Skeletal muscle satellite cell (primary cell): ENCODE measurements around the gene RNF217.

Experiments used
- H3K27me3 ChIP-seq: 2 replicates; pipeline ENCODE4 v1.7.0; 2013; ENCODE audit warnings: low read length; ENCODE audit not compliant: control insufficient read depth, insufficient read depth
- H3K36me3 ChIP-seq: 2 replicates; pipeline ENCODE4 v1.7.0; 2013; ENCODE audit warnings: mild to moderate bottlenecking, control low read depth, low read length; ENCODE audit not compliant: insufficient read depth
- H3K4me1 ChIP-seq: 2 replicates; pipeline ENCODE4 v1.7.0; 2013; ENCODE audit warnings: low read length; ENCODE audit not compliant: control insufficient read depth, insufficient read depth
- H3K4me2 ChIP-seq: 2 replicates; pipeline ENCODE4 v1.7.0; 2013; ENCODE audit warnings: mild to moderate bottlenecking, low read length
- H3K4me3 ChIP-seq: 2 replicates; pipeline ENCODE4 v1.7.0; 2013; ENCODE audit warnings: low read length
- H3K9ac ChIP-seq: 2 replicates; pipeline ENCODE4 v1.7.0; 2013; ENCODE audit warnings: mild to moderate bottlenecking, low read depth, low read length, moderate library complexity
- H3K9me3 ChIP-seq: replicated peaks from 2 replicates; pipeline ENCODE4 v1.7.0; 2013; ENCODE audit warnings: mild to moderate bottlenecking, control low read depth, low read length

The RNF217 gene

DNA sequence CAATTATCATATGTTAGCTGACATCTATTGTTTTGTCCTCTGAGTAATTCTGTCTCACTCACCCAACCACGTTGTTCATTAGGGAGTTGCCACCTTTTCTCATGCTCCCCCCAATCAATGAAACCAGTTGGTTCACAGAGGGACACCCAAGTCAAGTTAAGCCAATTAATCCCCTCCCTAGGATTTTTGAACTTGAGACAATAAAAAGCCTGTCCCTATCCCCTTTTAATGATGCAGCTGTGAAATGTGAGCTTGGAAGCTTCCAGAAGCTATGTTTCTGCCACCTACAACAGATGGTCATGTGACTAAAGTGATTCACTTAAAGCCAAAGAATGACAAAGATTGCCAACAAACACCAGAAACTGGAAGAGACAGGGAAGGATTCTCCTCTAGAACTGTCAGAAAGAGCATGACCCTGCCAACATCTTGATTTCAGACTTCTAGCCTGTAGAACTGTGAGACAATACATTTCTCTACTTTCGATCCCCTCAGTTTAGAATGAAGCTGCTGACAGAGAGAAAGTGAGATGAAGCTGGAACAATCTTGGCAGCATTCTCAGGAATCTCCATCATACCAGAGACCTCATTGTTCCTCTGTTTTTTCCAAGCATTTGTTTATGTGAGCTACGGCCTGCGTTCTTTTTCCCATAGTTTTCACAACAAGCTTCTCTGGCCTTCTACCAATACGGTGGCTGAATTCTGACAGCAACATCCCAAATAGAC lies 133.5 kb downstream of the RNF217 start:
- Histone ChIP-seq H3K9me3 (no peaks in the 10 kb centered on the region), H3K4me3 (no peak overlapping the region), H3K4me1 (peaks cover 39% of the 10 kb centered on the region), H3K27me3 (no peaks in the 10 kb centered on the region), H3K9ac (no peak overlapping the region), H3K4me2 (no peak overlapping the region), H3K36me3 (no peaks in the 10 kb centered on the region)

- Histone ChIP-seq H3K4me1 (peaks cover 54% of the 10 kb centered on the region), H3K36me3 (no peaks in the 10 kb centered on the region), H3K4me2 (no peak overlapping the region), H3K27me3 (no peaks in the 10 kb centered on the region), H3K9me3 (no peaks in the 10 kb centered on the region), H3K9ac (no peak overlapping the region), H3K4me3 (no peak overlapping the region)
Measured at GRCh38 chr6:125097186-125097585, 134.9 kb downstream of the RNF217 start.

GRCh38 chr6:125098253-125098652 lies 136.0 kb downstream of the RNF217 start:
- H3K4me1 ChIP-seq: peaks cover 63% of the 10 kb centered on the region

DNA sequence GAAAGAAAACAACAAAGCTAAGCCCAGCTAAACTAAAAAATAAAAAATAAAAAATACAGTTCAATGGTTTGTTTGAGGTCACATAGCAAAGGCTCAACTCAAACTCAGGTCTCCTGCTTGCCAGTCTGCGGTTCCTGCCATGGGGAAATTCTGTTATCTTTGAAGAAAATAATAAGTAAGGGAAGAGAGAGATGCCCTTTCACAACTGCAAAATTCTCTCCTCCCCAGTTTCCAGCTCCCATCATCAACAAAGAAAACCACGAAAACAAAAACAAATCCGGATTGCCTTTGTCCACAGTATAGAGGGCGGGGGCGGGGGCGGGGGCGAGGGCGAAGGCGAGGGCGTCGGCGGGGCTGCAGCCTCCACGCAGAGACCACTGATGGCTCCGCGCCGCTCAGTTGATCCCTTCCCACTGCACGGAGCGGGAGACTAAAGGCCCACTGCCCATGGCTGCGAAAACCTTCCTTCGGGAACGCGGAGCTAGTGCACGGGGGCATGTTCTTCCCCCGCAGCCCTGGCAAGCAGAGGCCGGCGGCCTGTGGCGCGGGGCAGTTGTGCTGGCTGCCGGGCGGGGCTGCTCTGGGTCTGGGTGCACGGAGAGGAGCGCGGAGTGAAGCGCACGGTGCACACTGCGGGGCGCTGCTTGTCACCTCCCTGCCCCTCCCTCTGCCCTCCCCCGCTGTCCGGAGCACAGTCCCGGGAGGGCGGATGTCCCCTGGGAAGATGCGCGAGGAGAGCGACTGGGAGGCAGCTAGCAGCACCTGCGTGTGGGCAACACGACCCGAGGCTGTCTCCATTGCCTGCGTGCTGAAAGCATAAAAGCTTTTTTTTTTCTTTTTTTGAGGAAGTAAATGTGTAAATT lies 137.2 kb downstream of the RNF217 start:
- peak overlapping the region; percentile 81 for H3K4me2 ChIP-seq
- H3K36me3 ChIP-seq: no peaks in the 10 kb centered on the region
- H3K9me3 ChIP-seq: no peaks in the 10 kb centered on the region
- H3K4me1 ChIP-seq: peaks cover 69% of the 10 kb centered on the region
- H3K4me3 ChIP-seq: peak overlapping the region; percentile 69
- H3K9ac ChIP-seq: peak overlapping the region; percentile 70
- H3K27me3 ChIP-seq: no peaks in the 10 kb centered on the region

More at GRCh38 chr6:125098253-125098652, 136.0 kb downstream of the RNF217 start:
- Histone ChIP-seq H3K9me3 (no peaks in the 10 kb centered on the region), H3K9ac (no peak overlapping the region), H3K36me3 (no peaks in the 10 kb centered on the region), H3K4me2 (no peak overlapping the region), H3K27me3 (no peaks in the 10 kb centered on the region), H3K4me3 (no peak overlapping the region)

GRCh38 chr6:125100074-125100652 lies 137.9 kb downstream of the RNF217 start:
- Histone ChIP-seq H3K9me3 (no peaks in the 10 kb centered on the region), H3K36me3 (no peaks in the 10 kb centered on the region), H3K4me1 (peaks cover 69% of the 10 kb centered on the region), H3K9ac (peak overlapping the region; percentile 70), H3K27me3 (no peaks in the 10 kb centered on the region), H3K4me2 (peak overlapping the region; percentile 81), H3K4me3 (peak overlapping the region; percentile 69)

- no peaks in the 10 kb centered on the region for H3K9me3 ChIP-seq
- peaks cover 59% of the 10 kb centered on the region for H3K4me1 ChIP-seq
Measured at GRCh38 chr6:125101128-125101527, 138.9 kb downstream of the RNF217 start.

GRCh38 chr6:125101631-125102030 lies 139.4 kb downstream of the RNF217 start:
- peak overlapping the region; percentile 69 for H3K9ac ChIP-seq
- no peaks in the 10 kb centered on the region for H3K36me3 ChIP-seq
- no peak overlapping the region for H3K4me2 ChIP-seq
- peaks cover 59% of the 10 kb centered on the region for H3K4me1 ChIP-seq
- H3K4me3 ChIP-seq: no peak overlapping the region
- no peaks in the 10 kb centered on the region for H3K27me3 ChIP-seq
- no peaks in the 10 kb centered on the region for H3K9me3 ChIP-seq

More at GRCh38 chr6:125101128-125101527, 138.9 kb downstream of the RNF217 start:
- Histone ChIP-seq H3K36me3 (no peaks in the 10 kb centered on the region), H3K9ac (peak overlapping the region; percentile 69), H3K27me3 (no peaks in the 10 kb centered on the region), H3K4me3 (no peak overlapping the region), H3K4me2 (no peak overlapping the region)

DNA sequence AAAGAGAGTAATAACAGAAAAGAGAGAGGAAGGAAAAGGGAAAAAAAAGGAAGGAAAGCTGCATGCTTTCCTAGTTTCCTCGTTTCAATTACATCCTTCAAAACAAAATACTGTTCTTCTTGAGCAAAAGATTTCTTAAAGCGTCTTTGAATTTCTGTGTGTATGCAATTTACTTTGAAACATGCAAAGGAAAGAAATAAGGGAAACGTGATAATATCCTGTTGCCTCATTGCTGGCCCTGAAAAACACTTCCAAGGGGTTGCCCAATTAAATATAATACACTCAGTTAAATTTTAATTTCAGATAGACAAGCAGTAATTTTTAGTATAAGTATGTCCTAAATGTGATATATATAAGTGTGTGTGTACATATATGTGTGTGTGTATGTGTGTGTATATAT lies 140.2 kb downstream of the RNF217 start:
- H3K4me1 ChIP-seq: peaks cover 59% of the 10 kb centered on the region
- peak overlapping the region; percentile 45 for H3K4me2 ChIP-seq
- H3K9me3 ChIP-seq: no peaks in the 10 kb centered on the region
- no peak overlapping the region for H3K4me3 ChIP-seq
- H3K27me3 ChIP-seq: no peaks in the 10 kb centered on the region
- no peaks in the 10 kb centered on the region for H3K36me3 ChIP-seq
- H3K9ac ChIP-seq: peak overlapping the region; percentile 69

DNA sequence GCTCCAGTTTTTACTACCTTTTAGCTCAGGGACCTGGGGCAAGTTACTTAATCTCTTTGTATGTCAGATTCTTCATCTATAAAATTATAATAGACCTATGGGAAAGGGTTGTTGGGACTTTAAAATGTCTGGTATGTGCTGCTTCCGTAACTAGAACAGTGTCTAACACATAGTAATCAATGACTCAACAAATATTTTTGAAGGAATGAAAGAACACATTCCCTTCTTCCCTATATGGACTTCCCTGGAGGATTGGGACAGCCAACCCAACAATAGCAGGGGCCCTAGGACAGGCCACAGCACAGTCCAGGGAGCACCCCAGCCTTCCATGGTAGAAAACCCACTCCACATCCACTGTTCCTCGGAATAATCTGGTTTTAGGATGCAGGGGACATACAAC lies 140.7 kb downstream of the RNF217 start:
- H3K36me3 ChIP-seq: no peaks in the 10 kb centered on the region
- no peaks in the 10 kb centered on the region for H3K9me3 ChIP-seq
- no peaks in the 10 kb centered on the region for H3K27me3 ChIP-seq

GRCh38 chr6:125104425-125104824 lies 142.2 kb downstream of the RNF217 start:
- Histone ChIP-seq H3K36me3 (no peaks in the 10 kb centered on the region), H3K27me3 (no peaks in the 10 kb centered on the region), H3K4me2 (peak overlapping the region; percentile 9), H3K4me3 (no peak overlapping the region), H3K9ac (peak overlapping the region; percentile 47), H3K9me3 (no peaks in the 10 kb centered on the region), H3K4me1 (peaks cover 54% of the 10 kb centered on the region)

More for the DNA sequence above, 140.7 kb downstream of the RNF217 start:
- Histone ChIP-seq H3K4me2 (peak overlapping the region; percentile 45), H3K4me3 (no peak overlapping the region), H3K4me1 (peaks cover 59% of the 10 kb centered on the region), H3K9ac (peak overlapping the region; percentile 69)

- H3K36me3 ChIP-seq: no peaks in the 10 kb centered on the region
- peaks cover 4% of the 10 kb centered on the region for H3K9me3 ChIP-seq
- peaks cover 29% of the 10 kb centered on the region for H3K4me1 ChIP-seq
- no peak overlapping the region for H3K4me2 ChIP-seq
- H3K4me3 ChIP-seq: no peak overlapping the region
- H3K9ac ChIP-seq: no peak overlapping the region
- H3K27me3 ChIP-seq: no peaks in the 10 kb centered on the region
Measured at GRCh38 chr6:125107048-125107447, 144.8 kb downstream of the RNF217 start.
